ENCODE measurements around the gene GALNT10.

DNA sequence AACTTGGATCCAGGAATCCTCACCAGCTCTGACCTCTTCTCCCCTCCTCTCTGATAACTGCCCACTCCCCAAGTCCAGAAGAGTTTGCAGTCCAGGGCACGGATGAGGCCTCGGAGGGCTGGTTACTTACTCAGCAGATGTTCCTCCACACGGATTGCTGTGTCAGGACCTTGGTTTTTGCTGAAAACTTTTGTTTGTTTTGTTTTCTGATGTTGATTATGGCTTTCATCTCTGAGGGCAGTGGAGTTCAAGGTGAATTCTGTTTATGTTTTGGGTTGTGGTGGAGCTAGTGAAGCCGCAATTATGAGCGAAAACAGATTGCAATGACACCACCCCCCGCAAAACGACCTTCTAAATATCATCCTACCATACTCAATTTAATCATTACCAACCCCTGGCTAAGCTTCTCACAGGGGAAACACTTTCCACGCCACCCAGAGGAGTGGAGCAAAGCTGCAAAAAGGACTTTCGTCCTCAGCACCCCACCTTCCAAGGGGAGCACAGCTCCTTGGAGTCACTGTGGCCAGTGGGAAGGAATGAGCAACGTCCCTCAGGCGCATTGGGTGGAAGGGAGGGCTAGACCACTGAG lies 162.5 kb downstream of the GALNT10 start:
- no peak for TF ChIP-seq EZH2 (IDR thresholded peaks at IDR 0.05; ENCODE audit: insufficient read depth, low read length)
- TF ChIP-seq, protein P1, sequence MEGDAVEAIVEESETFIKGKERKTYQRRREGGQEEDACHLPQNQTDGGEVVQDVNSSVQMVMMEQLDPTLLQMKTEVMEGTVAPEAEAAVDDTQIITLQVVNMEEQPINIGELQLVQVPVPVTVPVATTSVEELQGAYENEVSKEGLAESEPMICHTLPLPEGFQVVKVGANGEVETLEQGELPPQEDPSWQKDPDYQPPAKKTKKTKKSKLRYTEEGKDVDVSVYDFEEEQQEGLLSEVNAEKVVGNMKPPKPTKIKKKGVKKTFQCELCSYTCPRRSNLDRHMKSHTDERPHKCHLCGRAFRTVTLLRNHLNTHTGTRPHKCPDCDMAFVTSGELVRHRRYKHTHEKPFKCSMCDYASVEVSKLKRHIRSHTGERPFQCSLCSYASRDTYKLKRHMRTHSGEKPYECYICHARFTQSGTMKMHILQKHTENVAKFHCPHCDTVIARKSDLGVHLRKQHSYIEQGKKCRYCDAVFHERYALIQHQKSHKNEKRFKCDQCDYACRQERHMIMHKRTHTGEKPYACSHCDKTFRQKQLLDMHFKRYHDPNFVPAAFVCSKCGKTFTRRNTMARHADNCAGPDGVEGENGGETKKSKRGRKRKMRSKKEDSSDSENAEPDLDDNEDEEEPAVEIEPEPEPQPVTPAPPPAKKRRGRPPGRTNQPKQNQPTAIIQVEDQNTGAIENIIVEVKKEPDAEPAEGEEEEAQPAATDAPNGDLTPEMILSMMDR (IDR thresholded peaks at IDR 0.05; ENCODE audit: insufficient read depth, low read depth, low read length) = no peak
